ENCODE data around the gene PTPRF. TPM values are rescaled to one million over a fixed set of nuclear protein-coding genes. Genes with fewer than 3 reads are reported as not detected.

Gene PTPRF
- total RNA-seq, 4 donors from 2014 or later, result 204 to 236 (median 231) TPM

DNA sequence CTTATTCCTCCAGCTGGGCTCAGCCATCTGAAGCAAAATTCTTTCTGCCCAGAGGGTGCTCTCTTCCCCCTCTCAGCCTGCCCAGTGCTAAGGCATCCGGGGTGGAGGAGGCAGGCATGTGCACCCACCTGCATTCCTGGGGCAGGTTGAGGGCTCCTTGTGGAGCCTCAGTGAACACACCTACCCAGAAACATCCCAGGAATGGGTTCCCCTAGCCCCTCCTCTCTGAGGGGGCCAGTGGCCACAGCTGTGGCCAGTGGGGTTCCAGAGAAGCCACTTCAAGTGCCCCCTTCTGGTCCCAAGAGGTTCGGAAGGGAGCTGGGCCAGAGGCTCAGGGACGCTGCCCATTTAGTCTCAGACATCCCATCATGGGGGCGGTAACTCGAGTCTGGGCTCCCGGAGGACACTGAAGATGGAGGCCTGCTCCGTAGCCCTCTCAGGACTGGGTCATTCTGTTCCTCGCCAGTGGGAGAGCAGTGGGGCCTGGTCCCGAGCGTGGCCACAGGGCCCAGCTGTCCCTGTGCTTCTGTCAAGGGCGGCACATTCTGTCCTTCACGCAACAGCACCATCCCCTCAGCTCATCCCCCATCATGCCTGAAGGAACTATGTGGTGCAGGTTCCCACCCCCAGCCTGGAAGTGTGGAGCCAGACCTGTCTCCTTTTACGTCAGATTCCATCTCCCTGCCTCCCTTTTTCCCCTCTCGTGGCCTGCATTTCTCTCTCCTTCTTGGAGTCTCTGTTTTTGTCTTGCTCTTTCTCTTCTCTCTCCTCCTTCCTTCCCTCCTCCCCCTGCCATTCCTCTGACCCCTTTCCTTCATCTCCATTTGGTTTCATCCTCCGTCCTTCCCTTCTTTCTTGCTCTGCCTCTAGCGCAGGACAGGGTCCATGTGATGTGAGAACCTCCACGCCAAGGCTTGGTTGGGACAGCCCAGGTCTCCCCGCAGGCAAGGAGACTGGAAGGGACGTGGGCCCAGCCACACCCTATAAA is 69.6 kb downstream of the PTPRF start:
- DNase-seq (ENCODE audit: low spot score in 2 of 2), result no peak
- intact Hi-C loops (cut with DNase I; ENCODE audit: low total_unique reads), result loop anchor here (10.0 kb wide), 1 partner anchor 1564 kb away; no protein-coding TSS in a partner anchor
- 87 to 91% methylated on average over 13 to 19 of the region's 19 CpGs for WGBS, 2 donors

DNA sequence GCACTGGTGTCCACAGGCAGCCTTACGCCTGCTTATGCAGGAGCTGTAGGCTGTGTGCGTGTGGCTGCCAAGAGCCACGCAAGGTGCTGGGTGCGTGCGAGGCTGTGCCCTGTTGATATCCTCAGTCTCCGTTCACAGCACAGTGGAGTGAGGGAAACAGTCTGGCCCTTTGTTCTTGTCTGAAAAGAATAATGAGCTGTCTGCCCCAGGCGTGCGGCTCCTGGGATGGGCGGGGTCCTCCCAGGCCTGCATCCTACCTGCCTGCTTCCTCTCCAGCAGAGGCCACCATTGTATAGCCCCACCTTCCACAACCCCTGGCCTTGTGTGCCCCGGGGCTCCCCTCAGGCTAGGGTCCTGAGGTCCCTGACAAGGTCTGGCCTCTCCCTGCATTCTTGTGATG is 72.3 kb downstream of the PTPRF start:
- DNase-seq (ENCODE audit: low spot score in 2 of 2), result no peak

More for the DNA sequence above, 69.6 kb downstream of the PTPRF start:
- H3K4me3 ChIP-seq (ENCODE audit: low read depth, poor library complexity, severe bottlenecking), result no peak overlapping the region
- TF ChIP-seq, protein P1, sequence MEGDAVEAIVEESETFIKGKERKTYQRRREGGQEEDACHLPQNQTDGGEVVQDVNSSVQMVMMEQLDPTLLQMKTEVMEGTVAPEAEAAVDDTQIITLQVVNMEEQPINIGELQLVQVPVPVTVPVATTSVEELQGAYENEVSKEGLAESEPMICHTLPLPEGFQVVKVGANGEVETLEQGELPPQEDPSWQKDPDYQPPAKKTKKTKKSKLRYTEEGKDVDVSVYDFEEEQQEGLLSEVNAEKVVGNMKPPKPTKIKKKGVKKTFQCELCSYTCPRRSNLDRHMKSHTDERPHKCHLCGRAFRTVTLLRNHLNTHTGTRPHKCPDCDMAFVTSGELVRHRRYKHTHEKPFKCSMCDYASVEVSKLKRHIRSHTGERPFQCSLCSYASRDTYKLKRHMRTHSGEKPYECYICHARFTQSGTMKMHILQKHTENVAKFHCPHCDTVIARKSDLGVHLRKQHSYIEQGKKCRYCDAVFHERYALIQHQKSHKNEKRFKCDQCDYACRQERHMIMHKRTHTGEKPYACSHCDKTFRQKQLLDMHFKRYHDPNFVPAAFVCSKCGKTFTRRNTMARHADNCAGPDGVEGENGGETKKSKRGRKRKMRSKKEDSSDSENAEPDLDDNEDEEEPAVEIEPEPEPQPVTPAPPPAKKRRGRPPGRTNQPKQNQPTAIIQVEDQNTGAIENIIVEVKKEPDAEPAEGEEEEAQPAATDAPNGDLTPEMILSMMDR (IDR thresholded peaks at IDR 0.05), result no peak
- no peak for TF ChIP-seq POLR2A (IDR thresholded peaks at IDR 0.05)

DNA sequence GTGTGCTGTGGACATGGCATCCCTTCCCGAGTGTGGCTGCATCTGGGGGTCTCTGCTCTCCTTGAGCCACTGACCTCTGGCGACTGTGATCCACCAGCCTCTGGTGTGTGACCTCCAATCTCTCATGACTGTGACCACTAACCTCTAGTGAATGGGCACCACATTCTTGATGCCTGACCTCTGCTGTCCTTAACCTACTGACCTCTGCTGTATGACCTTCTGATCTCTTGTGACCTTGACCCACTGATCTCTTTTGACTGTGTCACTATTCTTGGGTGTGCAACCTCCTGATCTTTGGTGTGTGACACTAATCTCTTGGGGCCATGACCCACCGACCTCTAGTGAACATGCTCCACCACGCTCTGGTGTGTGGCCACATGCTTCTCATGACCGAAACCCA is 73.5 kb downstream of the PTPRF start:
- no peak for TF ChIP-seq POLR2A (IDR thresholded peaks at IDR 0.05)
- 95 to 98% methylated on average over 5 of the region's 5 CpGs for WGBS, 2 donors
- DNase-seq (ENCODE audit: low spot score in 2 of 2), result no peak
- intact Hi-C loops (cut with DNase I; ENCODE audit: low total_unique reads), result loop anchor here (10.0 kb wide), 1 partner anchor 1561 kb away; no protein-coding TSS in a partner anchor
- H3K4me3 ChIP-seq (ENCODE audit: low read depth, poor library complexity, severe bottlenecking), result no peak overlapping the region

More for the DNA sequence above, 72.3 kb downstream of the PTPRF start:
- no peak for TF ChIP-seq POLR2A (IDR thresholded peaks at IDR 0.05)
- TF ChIP-seq, protein P1 (IDR thresholded peaks at IDR 0.05), result no peak
- no peak overlapping the region for H3K4me3 ChIP-seq (ENCODE audit: low read depth, poor library complexity, severe bottlenecking)
- intact Hi-C loops (cut with DNase I; ENCODE audit: low total_unique reads), result loop anchor here (10.0 kb wide), 1 partner anchor 1562 kb away; no protein-coding TSS in a partner anchor
- WGBS, 2 donors, result 70 to 80% methylated on average over 10 of the region's 10 CpGs

GRCh38 chr1:43605157-43605556 is 74.5 kb downstream of the PTPRF start:
- no peak overlapping the region for H3K4me3 ChIP-seq (ENCODE audit: low read depth, poor library complexity, severe bottlenecking)
- no peak for DNase-seq (ENCODE audit: low spot score in 2 of 2)
- intact Hi-C loops (cut with DNase I; ENCODE audit: low total_unique reads), result loop anchor here (10.0 kb wide), 1 partner anchor 1560 kb away; no protein-coding TSS in a partner anchor
- WGBS, 2 donors, result 92 to 96% methylated on average over 17 to 18 of the region's 18 CpGs
- TF ChIP-seq POLR2A (IDR thresholded peaks at IDR 0.05), result no peak
- TF ChIP-seq, protein P1 (IDR thresholded peaks at IDR 0.05), result no peak

DNA sequence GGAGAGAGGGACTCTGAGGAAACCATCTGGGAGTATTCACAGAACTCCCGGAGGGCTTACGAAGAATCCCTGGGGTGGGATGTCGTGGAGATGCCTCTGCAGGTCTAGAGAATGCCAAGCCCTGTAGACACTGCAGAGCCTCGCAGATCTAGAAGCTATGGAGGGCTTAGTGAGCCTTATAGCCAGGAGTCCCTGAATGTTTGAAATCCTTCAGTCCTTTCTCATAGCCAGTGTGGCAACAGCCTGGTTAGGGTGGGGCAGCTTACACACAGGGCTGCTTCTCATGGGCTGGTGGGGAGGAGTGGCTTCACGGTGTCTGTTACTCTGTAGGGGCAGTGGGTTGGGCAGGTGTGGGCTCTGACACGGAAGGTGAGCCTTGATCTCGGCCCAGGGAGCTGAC is 75.1 kb downstream of the PTPRF start:
- intact Hi-C loops (cut with DNase I; ENCODE audit: low total_unique reads), result loop anchor here (10.0 kb wide), 1 partner anchor 1559 kb away; no protein-coding TSS in a partner anchor
- no peak for TF ChIP-seq POLR2A (IDR thresholded peaks at IDR 0.05)
- TF ChIP-seq, protein P1 (IDR thresholded peaks at IDR 0.05), result no peak
- 75 to 78% methylated on average over 5 to 7 of the region's 7 CpGs for WGBS, 2 donors

GRCh38 chr1:43606624-43607023 is 75.9 kb downstream of the PTPRF start:
- TF ChIP-seq POLR2A (IDR thresholded peaks at IDR 0.05), result no peak
- TF ChIP-seq, protein P1 (IDR thresholded peaks at IDR 0.05), result no peak
- intact Hi-C loops (cut with DNase I; ENCODE audit: low total_unique reads), result loop anchor here (10.0 kb wide), 1 partner anchor 1558 kb away; no protein-coding TSS in a partner anchor
- DNase-seq (ENCODE audit: low spot score in 2 of 2), result no peak
- 93 to 100% methylated on average over 3 to 12 of the region's 13 CpGs for WGBS, 2 donors
- no peak overlapping the region for H3K4me3 ChIP-seq (ENCODE audit: low read depth, poor library complexity, severe bottlenecking)

More for the DNA sequence above, 75.1 kb downstream of the PTPRF start:
- no peak for DNase-seq (ENCODE audit: low spot score in 2 of 2)
- no peak overlapping the region for H3K4me3 ChIP-seq (ENCODE audit: low read depth, poor library complexity, severe bottlenecking)

Measured in lower leg skin (tissue), 4 donors.